GM12878 (cell line): ENCODE measurements around the gene SYCN. TPM values are rescaled to one million over a fixed set of nuclear protein-coding genes. Genes with fewer than 3 reads are reported as not detected.

Source experiments
- ATAC-seq: fragments of 200-7000 bp; cut with Tn5 transposase; 3 replicates; pipeline ENCODE4 v1.9.1; 2020; ENCODE audit warnings: mild to moderate bottlenecking, moderate library complexity
- BruUV-seq: library from RNA; stranded (reverse); fragments of 400-500 nt; replicated peaks from 2 replicates; lab custom pipeline; 2021; lab: Mats Ljungman, UMichigan
- CTCF ChIA-PET: fragments of 300-600 bp; sonication (Branson Sonifier 250); formaldehyde crosslinking; extraction: SDS; loops from one replicate; lab custom pipeline; 2021; ENCODE audit warnings: inconsistent platforms; lab: Yijun Ruan, JAX
- POLR2A ChIA-PET: fragments of 350-600 bp; formaldehyde crosslinking; extraction: SDS; loops from one replicate; lab custom pipeline; 2021; ENCODE audit warnings: inconsistent platforms; lab: Charles Lee
- RAD21 ChIA-PET: fragments of 300-600 bp; sonication (Branson Sonifier 250); formaldehyde crosslinking; loops from one replicate; lab custom pipeline; 2023; ENCODE audit warnings: antibody characterized with exemption; ENCODE audit not compliant: unreplicated experiment; lab: Charles Lee
- SMC1A ChIA-PET: fragments of 300-600 bp; sonication (Branson Sonifier 250); formaldehyde crosslinking; loops from one replicate; lab custom pipeline; 2023; ENCODE audit not compliant: unreplicated experiment, uncharacterized antibody; lab: Charles Lee
- DNase-seq: peaks from one replicate; pipeline ENCODE4 v3.0.0-alpha.2; 2011; ENCODE audit warnings: low read depth, low spot score
- FAIRE-seq: peaks from 3 replicates; lab custom pipeline; 2011; peaks lifted over from hg19 to GRCh38; lab: Jason Lieb, UNC
- H2AFZ ChIP-seq: 2 replicates; pipeline ENCODE4 v1.6.0; 2011; ENCODE audit warnings: low read depth, low read length, control low read depth; ENCODE audit not compliant: control insufficient read depth
- H3K27ac ChIP-seq: 2 replicates; pipeline ENCODE4 v1.5.1; 2011; ENCODE audit warnings: control low read depth; ENCODE audit not compliant: control insufficient read depth, insufficient read depth
- H3K27me3 ChIP-seq, 2 experiments: replicated peaks in 1 of 2; 2 replicates each; pipeline versions ENCODE4 v1.6.0 to v1.6.1; 2011; ENCODE audit warnings: low read length in 1 of 2; ENCODE audit not compliant: control insufficient read depth in 2 of 2, insufficient read depth in 2 of 2
- H3K36me3 ChIP-seq, 2 experiments: 2 replicates each; pipeline ENCODE4 v1.5.1; 2011; ENCODE audit warnings: low read length in 1 of 2; ENCODE audit not compliant: control insufficient read depth in 2 of 2, insufficient read depth in 2 of 2
- H3K4me1 ChIP-seq: 2 replicates; pipeline ENCODE4 v1.6.1; 2011; ENCODE audit warnings: mild to moderate bottlenecking, low read length, moderate library complexity, mixed read lengths; ENCODE audit not compliant: control insufficient read depth, insufficient read depth
- H3K4me2 ChIP-seq: 2 replicates; pipeline ENCODE4 v1.6.0; 2011; ENCODE audit warnings: control low read depth; ENCODE audit not compliant: control insufficient read depth, insufficient read depth
- H3K4me3 ChIP-seq: fragments of 200-600 bp; sonication (generic); 2 replicates; pipeline ENCODE4 v1.5.1; 2016
- H3K79me2 ChIP-seq: 2 replicates; pipeline ENCODE4 v1.6.0; 2011; ENCODE audit warnings: low read length; ENCODE audit not compliant: control insufficient read depth, insufficient read depth
- H3K9ac ChIP-seq: 2 replicates; pipeline ENCODE4 v1.8.0; 2011; ENCODE audit warnings: low read length, control low read depth, mixed read lengths; ENCODE audit not compliant: control insufficient read depth, insufficient read depth
- H3K9me3 ChIP-seq: replicated peaks from 3 replicates; pipeline ENCODE4 v1.5.1; 2011; ENCODE audit warnings: mild to moderate bottlenecking, low read length; ENCODE audit not compliant: control insufficient read depth, insufficient read depth
- H4K20me1 ChIP-seq: 2 replicates; pipeline ENCODE4 v1.6.0; 2011; ENCODE audit not compliant: control insufficient read depth, insufficient read depth
- BRCA1 ChIP-seq: IDR thresholded peaks from 2 replicates; pipeline ENCODE4 v1.6.1; 2011; ENCODE audit warnings: low read depth, low read length, improper control_type of control experiment
- HDAC6 ChIP-seq: fragments of 200-600 bp; sonication (generic); IDR thresholded peaks from one replicate; pipeline ENCODE4 v1.8.0; 2017; ENCODE audit warnings: antibody characterized with exemption; ENCODE audit not compliant: unreplicated experiment
- KLF5 ChIP-seq: fragments of 450-650 bp; IDR thresholded peaks from 2 replicates; pipeline ENCODE4 v1.6.1; 2014; ENCODE audit warnings: mild to moderate bottlenecking; ENCODE audit not compliant: partially characterized antibody
- PAX8 ChIP-seq: fragments of 450-650 bp; IDR thresholded peaks from 2 replicates; pipeline ENCODE4 v1.6.1; 2017; ENCODE audit warnings: mild to moderate bottlenecking, moderate library complexity
- POLR2AphosphoS5 ChIP-seq: IDR thresholded peaks from 2 replicates; pipeline ENCODE4 v1.6.1; 2011; ENCODE audit warnings: mild to moderate bottlenecking, low read length, inconsistent platforms
- RAD51 ChIP-seq: fragments of 450-650 bp; IDR thresholded peaks from 2 replicates; pipeline ENCODE4 v1.6.1; 2016; ENCODE audit warnings: moderate library complexity, mild to moderate bottlenecking, inconsistent platforms
- SMAD5 ChIP-seq: IDR thresholded peaks from 2 replicates; pipeline ENCODE4 v1.6.1; 2016; ENCODE audit warnings: antibody characterized with exemption, low read depth
- SREBF1 ChIP-seq: IDR thresholded peaks from 2 replicates; pipeline ENCODE4 v1.6.1; 2012; ENCODE audit warnings: mild to moderate bottlenecking, low read length
- STAT1 ChIP-seq: fragments of 450-650 bp; conservative IDR thresholded peaks from 2 replicates; pipeline ENCODE4 v1.6.1; 2014; ENCODE audit warnings: antibody characterized with exemption, mild to moderate bottlenecking
- YBX1 ChIP-seq: fragments of 450-650 bp; IDR thresholded peaks from 2 replicates; pipeline ENCODE4 v1.6.1; 2016; ENCODE audit warnings: antibody characterized with exemption
- WGBS: methylation state at CpG from one replicate; pipeline ENCODE4 v1.1.6; 2016; ENCODE audit warnings: low lambda C conversion rate; ENCODE audit not compliant: insufficient replicate concordance, insufficient coverage; ENCODE audit errors: missing lambda C conversion rate; 5-methylcytosine and 5-hydroxymethylcytosine counted together
- in situ Hi-C: fragments of 300-500 bp; cut with MboI; formaldehyde crosslinking; loops from 9 replicates; pipeline ENCODE4 v1.14.3; 2018; ENCODE audit warnings: mixed read lengths
- intact Hi-C: fragments of 100-400 bp; cut with micrococcal nuclease; formaldehyde crosslinking; loops from one replicate; pipeline ENCODE4 v1.14.2; 2022; ENCODE audit not compliant: unreplicated experiment
- polyA plus RNA-seq, 11 experiments: library from polyadenylated mRNA; depleted of rRNA in 4 of 11; unstranded in 6 of 11; stranded (reverse) in 5 of 11; fragments of >200 nt; fragmentation: Nextera tagmentation in 4 of 11; fragmentation: Illumina TruSeq in 1 of 11; extraction: Ambion mirVana in 4 of 11; extraction: Trizol in 1 of 11; gene quantifications; 1 replicate in 1 of 11; 2 replicates in 10 of 11; pipeline versions ENCODE4 v1.2.1 to v1.2.3, GENCODE V29; 2011 to 2016; ENCODE audit warnings: inconsistent platforms in 2 of 11, missing spikeins in 2 of 11, low read depth in 1 of 11
- total RNA-seq, 4 experiments: library from RNA; depleted of rRNA in 3 of 4; stranded (reverse); fragments of >200 nt in 3 of 4; fragmentation: Illumina TruSeq in 1 of 4; extraction: Trizol in 1 of 4; gene quantifications; 2 replicates each; pipeline versions ENCODE4 v1.2.1 to v1.2.3, GENCODE V29; 2013 to 2021
- TF ChIP-seq, protein P1 (sequence below): fragments of 450-650 bp; IDR thresholded peaks from 2 replicates; pipeline ENCODE4 v1.6.1; 2017; ENCODE audit warnings: borderline replicate concordance
- TF ChIP-seq, protein P2 (sequence below): fragments of 450-650 bp; IDR thresholded peaks from 2 replicates; pipeline ENCODE4 v1.6.1; 2018; ENCODE audit warnings: borderline replicate concordance, mild to moderate bottlenecking; ENCODE audit not compliant: partially characterized antibody
- TF ChIP-seq, protein P3 (sequence below): IDR thresholded peaks from 2 replicates; pipeline ENCODE4 v1.6.1; 2012; ENCODE audit warnings: improper control_type of control experiment, low read depth, low read length; ENCODE audit not compliant: insufficient replicate concordance
- TF ChIP-seq, protein P4 (sequence below): fragments of 450-650 bp; IDR thresholded peaks from 2 replicates; pipeline ENCODE4 v1.6.1; 2014; ENCODE audit warnings: mild to moderate bottlenecking

SYCN gene
- total and polyA plus RNA-seq, 10 of the 15 experiments (the other 5 are each of a cell fraction or from before 2014, with no cell fraction given): 0.54 TPM; not detected in 9

DNA sequence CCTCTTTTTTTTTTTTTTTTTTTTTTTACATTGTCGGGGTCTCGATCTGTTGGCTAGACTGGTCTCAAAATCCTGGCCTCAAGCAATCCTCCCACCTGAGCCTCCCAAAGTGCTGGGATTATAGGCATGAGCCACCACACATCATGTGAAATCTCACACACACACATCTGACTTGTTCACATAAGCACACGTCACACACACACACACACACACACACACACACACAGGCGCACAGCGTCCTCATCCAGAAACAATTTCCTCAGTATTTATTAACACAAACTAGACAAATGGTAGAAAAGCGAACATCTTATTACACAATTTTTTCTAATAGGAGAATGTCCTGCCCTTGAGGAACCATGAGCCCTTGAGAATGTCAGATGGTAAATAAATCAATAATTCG is 5.1 kb upstream of the SYCN start:
- intact Hi-C loops (no loop called here), in situ Hi-C loops (no loop called here)
- Histone ChIP-seq H3K9ac (no peak overlapping the region), H3K4me3 (no peak overlapping the region), H3K36me3 (no peaks in the 10 kb centered on the region), H3K4me2 (no peak overlapping the region), H3K4me1 (no peaks in the 10 kb centered on the region), H3K27ac (no peak overlapping the region), H3K27me3 (no peaks in the 10 kb centered on the region), H4K20me1 (no peaks in the 10 kb centered on the region), H3K79me2 (no peaks in the 10 kb centered on the region), H2AFZ (no peak overlapping the region), H3K9me3 (no peaks in the 10 kb centered on the region)
- no peak for ATAC-seq
- no peak for FAIRE-seq
- ChIA-PET POLR2A (no interaction called here), SMC1A (no interaction called here), CTCF (no interaction called here), RAD21 (no interaction called here)
- no peak for DNase-seq
- 39% methylated on average over 5 of the region's 7 CpGs for WGBS
- BruUV-seq: no TSS peak
- TF ChIP-seq KLF5 (no peak), STAT1 (no peak), PAX8 (no peak), POLR2AphosphoS5 (no peak), SMAD5 (no peak), BRCA1 (no peak), HDAC6 (no peak), RAD51 (no peak), YBX1 (no peak), SREBF1 (no peak)
- TF ChIP-seq, protein P1, sequence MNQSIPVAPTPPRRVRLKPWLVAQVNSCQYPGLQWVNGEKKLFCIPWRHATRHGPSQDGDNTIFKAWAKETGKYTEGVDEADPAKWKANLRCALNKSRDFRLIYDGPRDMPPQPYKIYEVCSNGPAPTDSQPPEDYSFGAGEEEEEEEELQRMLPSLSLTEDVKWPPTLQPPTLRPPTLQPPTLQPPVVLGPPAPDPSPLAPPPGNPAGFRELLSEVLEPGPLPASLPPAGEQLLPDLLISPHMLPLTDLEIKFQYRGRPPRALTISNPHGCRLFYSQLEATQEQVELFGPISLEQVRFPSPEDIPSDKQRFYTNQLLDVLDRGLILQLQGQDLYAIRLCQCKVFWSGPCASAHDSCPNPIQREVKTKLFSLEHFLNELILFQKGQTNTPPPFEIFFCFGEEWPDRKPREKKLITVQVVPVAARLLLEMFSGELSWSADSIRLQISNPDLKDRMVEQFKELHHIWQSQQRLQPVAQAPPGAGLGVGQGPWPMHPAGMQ: no peak
- TF ChIP-seq, protein P2, sequence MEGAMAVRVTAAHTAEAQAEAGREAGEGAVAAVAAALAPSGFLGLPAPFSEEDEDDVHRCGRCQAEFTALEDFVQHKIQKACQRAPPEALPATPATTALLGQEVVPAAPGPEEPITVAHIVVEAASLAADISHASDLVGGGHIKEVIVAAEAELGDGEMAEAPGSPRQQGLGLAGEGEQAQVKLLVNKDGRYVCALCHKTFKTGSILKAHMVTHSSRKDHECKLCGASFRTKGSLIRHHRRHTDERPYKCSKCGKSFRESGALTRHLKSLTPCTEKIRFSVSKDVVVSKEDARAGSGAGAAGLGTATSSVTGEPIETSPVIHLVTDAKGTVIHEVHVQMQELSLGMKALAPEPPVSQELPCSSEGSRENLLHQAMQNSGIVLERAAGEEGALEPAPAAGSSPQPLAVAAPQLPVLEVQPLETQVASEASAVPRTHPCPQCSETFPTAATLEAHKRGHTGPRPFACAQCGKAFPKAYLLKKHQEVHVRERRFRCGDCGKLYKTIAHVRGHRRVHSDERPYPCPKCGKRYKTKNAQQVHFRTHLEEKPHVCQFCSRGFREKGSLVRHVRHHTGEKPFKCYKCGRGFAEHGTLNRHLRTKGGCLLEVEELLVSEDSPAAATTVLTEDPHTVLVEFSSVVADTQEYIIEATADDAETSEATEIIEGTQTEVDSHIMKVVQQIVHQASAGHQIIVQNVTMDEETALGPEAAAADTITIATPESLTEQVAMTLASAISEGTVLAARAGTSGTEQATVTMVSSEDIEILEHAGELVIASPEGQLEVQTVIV: no peak
- TF ChIP-seq, protein P3, sequence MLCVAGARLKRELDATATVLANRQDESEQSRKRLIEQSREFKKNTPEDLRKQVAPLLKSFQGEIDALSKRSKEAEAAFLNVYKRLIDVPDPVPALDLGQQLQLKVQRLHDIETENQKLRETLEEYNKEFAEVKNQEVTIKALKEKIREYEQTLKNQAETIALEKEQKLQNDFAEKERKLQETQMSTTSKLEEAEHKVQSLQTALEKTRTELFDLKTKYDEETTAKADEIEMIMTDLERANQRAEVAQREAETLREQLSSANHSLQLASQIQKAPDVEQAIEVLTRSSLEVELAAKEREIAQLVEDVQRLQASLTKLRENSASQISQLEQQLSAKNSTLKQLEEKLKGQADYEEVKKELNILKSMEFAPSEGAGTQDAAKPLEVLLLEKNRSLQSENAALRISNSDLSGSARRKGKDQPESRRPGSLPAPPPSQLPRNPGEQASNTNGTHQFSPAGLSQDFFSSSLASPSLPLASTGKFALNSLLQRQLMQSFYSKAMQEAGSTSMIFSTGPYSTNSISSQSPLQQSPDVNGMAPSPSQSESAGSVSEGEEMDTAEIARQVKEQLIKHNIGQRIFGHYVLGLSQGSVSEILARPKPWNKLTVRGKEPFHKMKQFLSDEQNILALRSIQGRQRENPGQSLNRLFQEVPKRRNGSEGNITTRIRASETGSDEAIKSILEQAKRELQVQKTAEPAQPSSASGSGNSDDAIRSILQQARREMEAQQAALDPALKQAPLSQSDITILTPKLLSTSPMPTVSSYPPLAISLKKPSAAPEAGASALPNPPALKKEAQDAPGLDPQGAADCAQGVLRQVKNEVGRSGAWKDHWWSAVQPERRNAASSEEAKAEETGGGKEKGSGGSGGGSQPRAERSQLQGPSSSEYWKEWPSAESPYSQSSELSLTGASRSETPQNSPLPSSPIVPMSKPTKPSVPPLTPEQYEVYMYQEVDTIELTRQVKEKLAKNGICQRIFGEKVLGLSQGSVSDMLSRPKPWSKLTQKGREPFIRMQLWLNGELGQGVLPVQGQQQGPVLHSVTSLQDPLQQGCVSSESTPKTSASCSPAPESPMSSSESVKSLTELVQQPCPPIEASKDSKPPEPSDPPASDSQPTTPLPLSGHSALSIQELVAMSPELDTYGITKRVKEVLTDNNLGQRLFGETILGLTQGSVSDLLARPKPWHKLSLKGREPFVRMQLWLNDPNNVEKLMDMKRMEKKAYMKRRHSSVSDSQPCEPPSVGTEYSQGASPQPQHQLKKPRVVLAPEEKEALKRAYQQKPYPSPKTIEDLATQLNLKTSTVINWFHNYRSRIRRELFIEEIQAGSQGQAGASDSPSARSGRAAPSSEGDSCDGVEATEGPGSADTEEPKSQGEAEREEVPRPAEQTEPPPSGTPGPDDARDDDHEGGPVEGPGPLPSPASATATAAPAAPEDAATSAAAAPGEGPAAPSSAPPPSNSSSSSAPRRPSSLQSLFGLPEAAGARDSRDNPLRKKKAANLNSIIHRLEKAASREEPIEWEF: no peak
- TF ChIP-seq, protein P4, sequence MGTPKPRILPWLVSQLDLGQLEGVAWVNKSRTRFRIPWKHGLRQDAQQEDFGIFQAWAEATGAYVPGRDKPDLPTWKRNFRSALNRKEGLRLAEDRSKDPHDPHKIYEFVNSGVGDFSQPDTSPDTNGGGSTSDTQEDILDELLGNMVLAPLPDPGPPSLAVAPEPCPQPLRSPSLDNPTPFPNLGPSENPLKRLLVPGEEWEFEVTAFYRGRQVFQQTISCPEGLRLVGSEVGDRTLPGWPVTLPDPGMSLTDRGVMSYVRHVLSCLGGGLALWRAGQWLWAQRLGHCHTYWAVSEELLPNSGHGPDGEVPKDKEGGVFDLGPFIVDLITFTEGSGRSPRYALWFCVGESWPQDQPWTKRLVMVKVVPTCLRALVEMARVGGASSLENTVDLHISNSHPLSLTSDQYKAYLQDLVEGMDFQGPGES: no peak
